ENCODE results near the gene URB1. TPM values are rescaled to one million over a fixed set of nuclear protein-coding genes. Genes with fewer than 3 reads are reported as not detected.

URB1 gene
- total and polyA plus RNA-seq, 9 donors: 7.6 to 29.6 (median 18.0) TPM

- Histone ChIP-seq H3K4me1 (ENCODE audit: insufficient read depth) (no peaks in the 10 kb centered on the region), H3K27ac (no peak overlapping the region), H3K36me3 (no peaks in the 10 kb centered on the region)
These were observed 57.8 kb downstream of the URB1 start for GRCh38 chr21:32334980-32335531.

GRCh38 chr21:32333953-32334673, 58.7 kb downstream of the URB1 start:
- H3K36me3 ChIP-seq: no peaks in the 10 kb centered on the region
- no peak for DNase-seq
- no peak overlapping the region for H3K27ac ChIP-seq
- H3K9me3 ChIP-seq: no peaks in the 10 kb centered on the region
- no peak for TF ChIP-seq CTCF (IDR thresholded peaks at IDR 0.05)
- TF ChIP-seq EP300 (IDR thresholded peaks at IDR 0.05): no peak
- no peak for TF ChIP-seq POLR2A (IDR thresholded peaks at IDR 0.05)
- no peak overlapping the region for H3K4me3 ChIP-seq
- intact Hi-C loops (cut with DNase I): no loop called here
- H3K4me1 ChIP-seq (ENCODE audit: insufficient read depth): no peaks in the 10 kb centered on the region
- 97% methylated on average over 19 of the region's 19 CpGs for WGBS, 3 donors
- no peaks in the 10 kb centered on the region for H3K27me3 ChIP-seq

More at GRCh38 chr21:32334980-32335531, 57.8 kb downstream of the URB1 start:
- intact Hi-C loops (cut with DNase I): no loop called here
- TF ChIP-seq CTCF (IDR thresholded peaks at IDR 0.05) (no peak), POLR2A (IDR thresholded peaks at IDR 0.05) (no peak), EP300 (IDR thresholded peaks at IDR 0.05) (no peak)
- H3K9me3 ChIP-seq: no peaks in the 10 kb centered on the region
- no peaks in the 10 kb centered on the region for H3K27me3 ChIP-seq
- no peak overlapping the region for H3K4me3 ChIP-seq
- 86 to 92% (median 88%) methylated on average over 12 of the region's 12 CpGs for WGBS, 3 donors
- DNase-seq: no peak

GRCh38 chr21:32332463-32332951, 60.3 kb downstream of the URB1 start:
- TF ChIP-seq EP300 (IDR thresholded peaks at IDR 0.05) (no peak), CTCF (IDR thresholded peaks at IDR 0.05) (no peak), POLR2A (IDR thresholded peaks at IDR 0.05) (no peak)
- Histone ChIP-seq H3K27ac (no peak overlapping the region), H3K27me3 (no peaks in the 10 kb centered on the region), H3K4me3 (no peak overlapping the region), H3K4me1 (ENCODE audit: insufficient read depth) (peaks cover 3% of the 10 kb centered on the region), H3K36me3 (no peaks in the 10 kb centered on the region), H3K9me3 (no peaks in the 10 kb centered on the region)
- no peak for DNase-seq
- WGBS, 3 donors: 100% methylated on average over 1 of the region's 1 CpG
- intact Hi-C loops (cut with DNase I): no loop called here

GRCh38 chr21:32331444-32332305, 61.1 kb downstream of the URB1 start:
- Histone ChIP-seq H3K27me3 (no peaks in the 10 kb centered on the region), H3K27ac (no peak overlapping the region), H3K9me3 (no peaks in the 10 kb centered on the region), H3K36me3 (no peaks in the 10 kb centered on the region), H3K4me1 (ENCODE audit: insufficient read depth) (peaks cover 3% of the 10 kb centered on the region), H3K4me3 (no peak overlapping the region)
- no peak for DNase-seq
- WGBS, 3 donors: 93 to 98% (median 97%) methylated on average over 9 of the region's 9 CpGs
- no peak for TF ChIP-seq POLR2A (IDR thresholded peaks at IDR 0.05)
- no peak for TF ChIP-seq EP300 (IDR thresholded peaks at IDR 0.05)
- intact Hi-C loops (cut with DNase I): no loop called here
